GM12878 (cell line): ENCODE results near the gene WWC2. TPM values are rescaled to one million over a fixed set of nuclear protein-coding genes. Genes with fewer than 3 reads are reported as not detected.
"Not testable (repeated sequence)": the region's sequence is repeated elsewhere in the genome, so short reads cannot be mapped to it uniquely, and the experiment has no call there.

Experiments used
- ATAC-seq: fragments of 200-7000 bp; cut with Tn5 transposase; 3 replicates; pipeline ENCODE4 v1.9.1; 2020; ENCODE audit warnings: mild to moderate bottlenecking, moderate library complexity
- BruUV-seq: library from RNA; stranded (reverse); fragments of 400-500 nt; replicated peaks from 2 replicates; lab custom pipeline; 2021; lab: Mats Ljungman, UMichigan
- CTCF ChIA-PET: fragments of 300-600 bp; sonication (Branson Sonifier 250); formaldehyde crosslinking; extraction: SDS; loops from one replicate; lab custom pipeline; 2021; ENCODE audit warnings: inconsistent platforms; lab: Yijun Ruan, JAX
- POLR2A ChIA-PET: fragments of 350-600 bp; formaldehyde crosslinking; extraction: SDS; loops from one replicate; lab custom pipeline; 2021; ENCODE audit warnings: inconsistent platforms; lab: Charles Lee
- RAD21 ChIA-PET: fragments of 300-600 bp; sonication (Branson Sonifier 250); formaldehyde crosslinking; loops from one replicate; lab custom pipeline; 2023; ENCODE audit warnings: antibody characterized with exemption; ENCODE audit not compliant: unreplicated experiment; lab: Charles Lee
- SMC1A ChIA-PET: fragments of 300-600 bp; sonication (Branson Sonifier 250); formaldehyde crosslinking; loops from one replicate; lab custom pipeline; 2023; ENCODE audit not compliant: unreplicated experiment, uncharacterized antibody; lab: Charles Lee
- DNase-seq: peaks from one replicate; pipeline ENCODE4 v3.0.0-alpha.2; 2011; ENCODE audit warnings: low read depth, low spot score
- FAIRE-seq: peaks from 3 replicates; lab custom pipeline; 2011; peaks lifted over from hg19 to GRCh38; lab: Jason Lieb, UNC
- H2AFZ ChIP-seq: 2 replicates; pipeline ENCODE4 v1.6.0; 2011; ENCODE audit warnings: low read depth, low read length, control low read depth; ENCODE audit not compliant: control insufficient read depth
- H3K27ac ChIP-seq: 2 replicates; pipeline ENCODE4 v1.5.1; 2011; ENCODE audit warnings: control low read depth; ENCODE audit not compliant: control insufficient read depth, insufficient read depth
- H3K27me3 ChIP-seq, 2 experiments: replicated peaks in 1 of 2; 2 replicates each; pipeline versions ENCODE4 v1.6.0 to v1.6.1; 2011; ENCODE audit warnings: low read length in 1 of 2; ENCODE audit not compliant: control insufficient read depth in 2 of 2, insufficient read depth in 2 of 2
- H3K36me3 ChIP-seq, 2 experiments: 2 replicates each; pipeline ENCODE4 v1.5.1; 2011; ENCODE audit warnings: low read length in 1 of 2; ENCODE audit not compliant: control insufficient read depth in 2 of 2, insufficient read depth in 2 of 2
- H3K4me1 ChIP-seq: 2 replicates; pipeline ENCODE4 v1.6.1; 2011; ENCODE audit warnings: mild to moderate bottlenecking, low read length, moderate library complexity, mixed read lengths; ENCODE audit not compliant: control insufficient read depth, insufficient read depth
- H3K4me2 ChIP-seq: 2 replicates; pipeline ENCODE4 v1.6.0; 2011; ENCODE audit warnings: control low read depth; ENCODE audit not compliant: control insufficient read depth, insufficient read depth
- H3K4me3 ChIP-seq: fragments of 200-600 bp; sonication (generic); 2 replicates; pipeline ENCODE4 v1.5.1; 2016
- H3K79me2 ChIP-seq: 2 replicates; pipeline ENCODE4 v1.6.0; 2011; ENCODE audit warnings: low read length; ENCODE audit not compliant: control insufficient read depth, insufficient read depth
- H3K9ac ChIP-seq: 2 replicates; pipeline ENCODE4 v1.8.0; 2011; ENCODE audit warnings: low read length, control low read depth, mixed read lengths; ENCODE audit not compliant: control insufficient read depth, insufficient read depth
- H3K9me3 ChIP-seq: replicated peaks from 3 replicates; pipeline ENCODE4 v1.5.1; 2011; ENCODE audit warnings: mild to moderate bottlenecking, low read length; ENCODE audit not compliant: control insufficient read depth, insufficient read depth
- H4K20me1 ChIP-seq: 2 replicates; pipeline ENCODE4 v1.6.0; 2011; ENCODE audit not compliant: control insufficient read depth, insufficient read depth
- BCLAF1 ChIP-seq: fragments of 450-650 bp; IDR thresholded peaks from 2 replicates; pipeline ENCODE4 v1.6.1; 2017; ENCODE audit warnings: antibody characterized with exemption, mild to moderate bottlenecking, moderate library complexity
- E4F1 ChIP-seq: fragments of 450-650 bp; IDR thresholded peaks from 2 replicates; pipeline ENCODE4 v1.6.1; 2018; ENCODE audit warnings: borderline replicate concordance, mild to moderate bottlenecking; ENCODE audit not compliant: partially characterized antibody
- KDM1A ChIP-seq: fragments of 200-600 bp; sonication (generic); IDR thresholded peaks from 2 replicates; pipeline ENCODE4 v1.6.1; 2016; ENCODE audit warnings: borderline replicate concordance
- RAD21 ChIP-seq: IDR thresholded peaks from 2 replicates; pipeline ENCODE4 v1.6.1; 2011; ENCODE audit warnings: mild to moderate bottlenecking, low read depth, low read length, moderate library complexity; ENCODE audit not compliant: insufficient read depth
- SP1 ChIP-seq: IDR thresholded peaks from one replicate; pipeline ENCODE4 v1.6.1; 2011; ENCODE audit warnings: low read depth, low read length
- TCF12 ChIP-seq: IDR thresholded peaks from 2 replicates; pipeline ENCODE4 v1.6.1; 2011; ENCODE audit warnings: low read depth, mild to moderate bottlenecking, low read length
- ZNF207 ChIP-seq: fragments of 450-650 bp; IDR thresholded peaks from 2 replicates; pipeline ENCODE4 v1.6.1; 2014; ENCODE audit warnings: antibody characterized with exemption, mild to moderate bottlenecking, borderline replicate concordance
- WGBS: methylation state at CpG from one replicate; pipeline ENCODE4 v1.1.6; 2016; ENCODE audit warnings: low lambda C conversion rate; ENCODE audit not compliant: insufficient replicate concordance, insufficient coverage; ENCODE audit errors: missing lambda C conversion rate; 5-methylcytosine and 5-hydroxymethylcytosine counted together
- in situ Hi-C: fragments of 300-500 bp; cut with MboI; formaldehyde crosslinking; loops from 9 replicates; pipeline ENCODE4 v1.14.3; 2018; ENCODE audit warnings: mixed read lengths
- intact Hi-C: fragments of 100-400 bp; cut with micrococcal nuclease; formaldehyde crosslinking; loops from one replicate; pipeline ENCODE4 v1.14.2; 2022; ENCODE audit not compliant: unreplicated experiment
- polyA plus RNA-seq, 11 experiments: library from polyadenylated mRNA; depleted of rRNA in 4 of 11; unstranded in 6 of 11; stranded (reverse) in 5 of 11; fragments of >200 nt; fragmentation: Nextera tagmentation in 4 of 11; fragmentation: Illumina TruSeq in 1 of 11; extraction: Ambion mirVana in 4 of 11; extraction: Trizol in 1 of 11; gene quantifications; 1 replicate in 1 of 11; 2 replicates in 10 of 11; pipeline versions ENCODE4 v1.2.1 to v1.2.3, GENCODE V29; 2011 to 2016; ENCODE audit warnings: inconsistent platforms in 2 of 11, missing spikeins in 2 of 11, low read depth in 1 of 11
- total RNA-seq, 4 experiments: library from RNA; depleted of rRNA in 3 of 4; stranded (reverse); fragments of >200 nt in 3 of 4; fragmentation: Illumina TruSeq in 1 of 4; extraction: Trizol in 1 of 4; gene quantifications; 2 replicates each; pipeline versions ENCODE4 v1.2.1 to v1.2.3, GENCODE V29; 2013 to 2021
- TF ChIP-seq, protein P1 (sequence below): fragments of 450-650 bp; IDR thresholded peaks from 2 replicates; pipeline ENCODE4 v1.6.1; 2017; ENCODE audit warnings: mild to moderate bottlenecking, low read depth, inconsistent platforms; ENCODE audit not compliant: poor library complexity, severe bottlenecking

WWC2 gene
- total and polyA plus RNA-seq, 10 of the 15 experiments (the other 5 are each of a cell fraction or from before 2014, with no cell fraction given), result 0.02 to 0.72 (median 0.06) TPM; not detected in 3

DNA sequence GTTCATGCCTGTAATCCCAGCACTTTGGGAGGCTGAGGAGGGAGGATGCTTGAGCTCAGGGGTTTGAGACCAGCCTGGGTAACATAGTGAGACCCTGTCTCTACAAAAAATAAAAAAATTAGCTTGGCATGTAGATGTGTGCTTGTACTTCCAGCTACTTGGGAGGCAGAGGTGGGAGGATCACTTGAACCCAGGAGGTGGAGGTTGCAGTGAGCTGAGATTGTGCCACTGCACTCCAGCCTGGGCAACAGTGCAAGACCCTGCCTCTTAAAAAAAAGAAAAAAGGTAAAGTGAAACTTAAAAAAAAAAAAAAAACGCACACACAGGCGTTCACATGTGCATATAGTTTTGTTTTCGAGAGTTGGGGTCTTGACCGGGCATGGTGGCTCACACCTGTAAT is 53.2 kb downstream of the WWC2 start:
- H3K79me2 ChIP-seq, H3K27ac ChIP-seq, H4K20me1 ChIP-seq, H3K9me3 ChIP-seq, CTCF ChIA-PET, H2AFZ ChIP-seq, DNase-seq, H3K4me1 ChIP-seq, in situ Hi-C loops, H3K36me3 ChIP-seq, RAD21 ChIA-PET, FAIRE-seq, intact Hi-C loops, BruUV-seq, POLR2A ChIA-PET, H3K27me3 ChIP-seq, H3K4me3 ChIP-seq, H3K9ac ChIP-seq, H3K4me2 ChIP-seq, ATAC-seq: not testable (repeated sequence)
- SMC1A ChIA-PET, result interaction anchor here (0.7 kb wide), 1 partner anchor 984 kb away, joined by 3 read pairs; no protein-coding TSS in a partner anchor
- 68% methylated on average over 4 of the region's 4 CpGs for WGBS

- WGBS, result 40% methylated on average over 6 of the region's 6 CpGs
- TF ChIP-seq BCLAF1, result no peak
- no peak for TF ChIP-seq KDM1A
- TF ChIP-seq E4F1, result no peak
- no peak for TF ChIP-seq ZNF207
- TF ChIP-seq TCF12, result no peak
- TF ChIP-seq, protein P1, sequence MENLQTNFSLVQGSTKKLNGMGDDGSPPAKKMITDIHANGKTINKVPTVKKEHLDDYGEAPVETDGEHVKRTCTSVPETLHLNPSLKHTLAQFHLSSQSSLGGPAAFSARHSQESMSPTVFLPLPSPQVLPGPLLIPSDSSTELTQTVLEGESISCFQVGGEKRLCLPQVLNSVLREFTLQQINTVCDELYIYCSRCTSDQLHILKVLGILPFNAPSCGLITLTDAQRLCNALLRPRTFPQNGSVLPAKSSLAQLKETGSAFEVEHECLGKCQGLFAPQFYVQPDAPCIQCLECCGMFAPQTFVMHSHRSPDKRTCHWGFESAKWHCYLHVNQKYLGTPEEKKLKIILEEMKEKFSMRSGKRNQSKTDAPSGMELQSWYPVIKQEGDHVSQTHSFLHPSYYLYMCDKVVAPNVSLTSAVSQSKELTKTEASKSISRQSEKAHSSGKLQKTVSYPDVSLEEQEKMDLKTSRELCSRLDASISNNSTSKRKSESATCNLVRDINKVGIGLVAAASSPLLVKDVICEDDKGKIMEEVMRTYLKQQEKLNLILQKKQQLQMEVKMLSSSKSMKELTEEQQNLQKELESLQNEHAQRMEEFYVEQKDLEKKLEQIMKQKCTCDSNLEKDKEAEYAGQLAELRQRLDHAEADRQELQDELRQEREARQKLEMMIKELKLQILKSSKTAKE, result no peak
- TF ChIP-seq RAD21, result no peak
- no peak for TF ChIP-seq SP1
Measured at GRCh38 chr4:183153190-183153916, 54.3 kb downstream of the WWC2 start.

More at GRCh38 chr4:183153190-183153916, 54.3 kb downstream of the WWC2 start:
- CTCF ChIA-PET, result no interaction called here
- Histone ChIP-seq H3K36me3 (no peaks in the 10 kb centered on the region), H3K27me3 (no peaks in the 10 kb centered on the region), H3K4me2 (no peak overlapping the region), H3K9me3 (no peaks in the 10 kb centered on the region), H2AFZ (no peak overlapping the region), H3K27ac (no peak overlapping the region), H3K79me2 (no peaks in the 10 kb centered on the region), H3K9ac (no peak overlapping the region), H3K4me1 (no peaks in the 10 kb centered on the region), H3K4me3 (no peak overlapping the region), H4K20me1 (no peaks in the 10 kb centered on the region)
- POLR2A ChIA-PET, result no interaction called here
- SMC1A ChIA-PET, result no interaction called here
- BruUV-seq, result no TSS peak
- ATAC-seq (no peak), FAIRE-seq (no peak), DNase-seq (no peak)
- in situ Hi-C loops (no loop called here), intact Hi-C loops (no loop called here)
- RAD21 ChIA-PET, result no interaction called here
